T-cell (primary cell): ENCODE results near the gene BCKDHB. TPM values are rescaled to one million over a fixed set of nuclear protein-coding genes. Genes with fewer than 3 reads are reported as not detected.
"Not testable (repeated sequence)": the region's sequence is repeated elsewhere in the genome, so short reads cannot be mapped to it uniquely, and the experiment has no call there.

Experiments
- ATAC-seq, 4 experiments: fragments of 200-7000 bp in 3 of 4; fragments of 150-1000 bp in 1 of 4; cut with Tn5 transposase; replicated peaks in 1 of 4; 1 replicate in 3 of 4; 2 replicates in 1 of 4; pipeline ENCODE4 v1.10.0; 2021; ENCODE audit warnings: moderate library complexity in 3 of 4, mild to moderate bottlenecking in 2 of 4, moderate number of reproducible peaks in 1 of 4
- CTCF ChIA-PET, 2 donors: fragments of 300-600 bp; sonication (Branson Sonifier 250); formaldehyde crosslinking; loops; one replicate each; lab custom pipeline; 2022; ENCODE audit warnings: antibody characterized with exemption in 2 of 2; lab: Charles Lee
- POLR2A ChIA-PET, 2 donors: fragments of 300-600 bp; sonication (Branson Sonifier 250); formaldehyde crosslinking; loops; one replicate each; lab custom pipeline; 2022; ENCODE audit warnings: antibody characterized with exemption in 2 of 2; lab: Charles Lee
- DNase-seq, 35 experiments: peaks; one replicate each; pipeline versions ENCODE4 v3.0.0 to v3.0.0-alpha.2; 2013 to 2023
- H3K27ac ChIP-seq: one replicate; pipeline ENCODE4 v1.5.1; 2013; ENCODE audit warnings: low read length
- H3K27me3 ChIP-seq, 2 experiments: replicated peaks in 1 of 2; 1 replicate in 1 of 2; 2 replicates in 1 of 2; pipeline versions ENCODE4 v1.6.1 to v1.7.0; 2013; ENCODE audit warnings: low read length in 1 of 2, mixed read lengths in 1 of 2; ENCODE audit not compliant: control insufficient read depth in 2 of 2, insufficient read depth in 2 of 2; ENCODE audit errors: extremely low read depth in 1 of 2
- H3K36me3 ChIP-seq, 2 donors: 1 replicate in 1 of 2; 2 replicates in 1 of 2; pipeline versions ENCODE4 v1.6.1 to v1.7.0; 2013; ENCODE audit warnings: low read length in 1 of 2; ENCODE audit not compliant: control insufficient read depth in 2 of 2, insufficient read depth in 1 of 2; ENCODE audit errors: extremely low read depth in 1 of 2
- H3K4me1 ChIP-seq, 2 experiments: 1 replicate in 1 of 2; 2 replicates in 1 of 2; pipeline versions ENCODE4 v1.6.1 to v1.7.0; 2013; ENCODE audit warnings: low read length in 2 of 2, mixed read lengths in 1 of 2; ENCODE audit not compliant: insufficient read depth in 2 of 2, control insufficient read depth in 1 of 2; ENCODE audit errors: extremely low read depth in 1 of 2
- H3K4me3 ChIP-seq, 2 donors: 1 replicate in 1 of 2; 2 replicates in 1 of 2; pipeline versions ENCODE4 v1.5.1 to v1.7.0; 2013; ENCODE audit warnings: mild to moderate bottlenecking in 2 of 2, low read length in 1 of 2, moderate library complexity in 1 of 2; ENCODE audit not compliant: control insufficient read depth in 1 of 2; ENCODE audit errors: extremely low read depth in 1 of 2
- H3K9me3 ChIP-seq: 2 replicates; pipeline ENCODE4 v1.7.0; 2013
- H3K27ac Mint-ChIP-seq, 2 donors: one replicate each; pipeline ENCODE4 v1.8.0; 2020 to 2021; ENCODE audit warnings: mild to moderate bottlenecking in 2 of 2, mixed read lengths in 2 of 2
- H3K27me3 Mint-ChIP-seq, 2 donors: one replicate each; pipeline ENCODE4 v1.8.0; 2021 to 2022; ENCODE audit warnings: mixed read lengths in 2 of 2
- H3K36me3 Mint-ChIP-seq: one replicate; pipeline ENCODE4 v1.8.0; 2021; ENCODE audit warnings: mixed read lengths
- H3K4me1 Mint-ChIP-seq, 3 donors: one replicate each; pipeline ENCODE4 v1.8.0; 2020 to 2022; ENCODE audit warnings: mixed read lengths in 3 of 3, mild to moderate bottlenecking in 1 of 3
- H3K4me3 Mint-ChIP-seq, 3 donors: one replicate each; pipeline ENCODE4 v1.8.0; 2020 to 2022; ENCODE audit warnings: mild to moderate bottlenecking in 3 of 3, mixed read lengths in 3 of 3, moderate library complexity in 3 of 3
- H3K9me3 Mint-ChIP-seq, 3 donors: one replicate each; pipeline ENCODE4 v1.8.0; 2020 to 2022; ENCODE audit warnings: mixed read lengths in 3 of 3
- WGBS: methylation state at CpG from one replicate; pipeline ENCODE4 v1.1.5; 2013; ENCODE audit warnings: missing lambda C conversion rate; ENCODE audit not compliant: insufficient coverage; 5-methylcytosine and 5-hydroxymethylcytosine counted together
- total RNA-seq, 35 experiments: library from RNA in 6 of 35; stranded (reverse) in 6 of 35; fragments of 120-200 nt in 1 of 35; gene quantifications; one replicate each; pipeline versions ENCODE4 v1.2.1 to v1.2.4 and lab custom pipeline; 2013 to 2026

Gene BCKDHB
- total RNA-seq, 5 donors from 2014 or later (not counting 1 experiment from before 2014, with no cell fraction given), result 14.1 to 18.7 (median 15.2) TPM

- H3K4me1 Mint-ChIP-seq, result peaks cover 9 to 21% (median 11%) of the 10 kb centered on the region in 3 donors
- H3K27me3 Mint-ChIP-seq, H3K27ac ChIP-seq, H3K4me3 Mint-ChIP-seq, H3K27me3 ChIP-seq, H3K27ac Mint-ChIP-seq, H3K36me3 ChIP-seq, H3K4me1 ChIP-seq, POLR2A ChIA-PET, ATAC-seq, H3K9me3 ChIP-seq, DNase-seq, H3K4me3 ChIP-seq, CTCF ChIA-PET: not testable (repeated sequence)
- H3K9me3 Mint-ChIP-seq, result peaks cover 5 to 10% (median 5%) of the 10 kb centered on the region in 3 donors
- WGBS, result no CpG with 5 or more reads among the region's 3 CpGs
- peaks cover 42% of the 10 kb centered on the region for H3K36me3 Mint-ChIP-seq
These were observed 16.1 kb downstream of the BCKDHB start for GRCh38 chr6:80122576-80122975.

- 100% methylated on average over 1 of the region's 5 CpGs for WGBS
- Histone ChIP-seq H3K9me3 (no peaks in the 10 kb centered on the region), H3K36me3 (peaks cover 0 to 8% of the 10 kb centered on the region in 2 donors), H3K4me3 (no peak overlapping the region), H3K27me3 (no peaks in the 10 kb centered on the region), H3K4me1 (no peaks in the 10 kb centered on the region), H3K27ac (no peak overlapping the region)
- ATAC-seq (no peak), DNase-seq (no peak)
- H3K4me1 Mint-ChIP-seq, result peaks cover 9 to 21% (median 11%) of the 10 kb centered on the region in 3 donors
- no peaks in the 10 kb centered on the region for H3K9me3 Mint-ChIP-seq
- no peak overlapping the region for H3K27ac Mint-ChIP-seq
- no peak overlapping the region for H3K4me3 Mint-ChIP-seq
- H3K27me3 Mint-ChIP-seq, result no peaks in the 10 kb centered on the region
- POLR2A ChIA-PET, result no interaction called here
- CTCF ChIA-PET, result no interaction called here
- H3K36me3 Mint-ChIP-seq, result peaks cover 40% of the 10 kb centered on the region
These were observed 20.3 kb downstream of the BCKDHB start for GRCh38 chr6:80126657-80127345.

GRCh38 chr6:80129485-80129884 is 23.0 kb downstream of the BCKDHB start:
- CTCF ChIA-PET, result no interaction called here
- no peak for ATAC-seq
- H3K36me3 ChIP-seq, result peaks cover 0 to 12% of the 10 kb centered on the region in 2 donors

DNA sequence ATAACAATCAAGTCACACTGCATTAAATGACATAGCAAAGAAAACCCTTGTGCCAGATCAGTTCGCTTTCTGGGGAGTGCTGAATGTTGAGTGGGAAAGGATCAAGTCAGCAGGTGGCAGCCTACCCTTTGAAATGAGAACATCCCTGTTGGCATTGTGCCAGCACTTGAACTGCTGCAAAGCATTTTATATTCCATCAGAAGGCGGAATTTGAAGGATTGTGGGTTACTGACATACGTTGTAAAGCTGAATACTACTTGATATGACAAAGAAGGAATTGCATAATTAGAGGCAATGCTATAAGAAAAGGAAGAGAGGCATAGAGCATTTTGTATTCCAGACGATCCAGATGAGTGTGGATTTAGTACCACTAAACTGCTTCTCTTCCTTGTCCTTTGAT is 26.5 kb downstream of the BCKDHB start:
- ChIA-PET CTCF (interaction anchor here in 1 of 2 donors (0.6 to 1.5 kb wide), 2 partner anchors 1027 to 1620 kb away, joined by 4 read pairs; no protein-coding TSS in a partner anchor), POLR2A (no interaction called here)
- Histone ChIP-seq H3K27ac (no peak overlapping the region), H3K4me3 (no peak overlapping the region), H3K4me1 (no peaks in the 10 kb centered on the region), H3K36me3 (peaks cover 0 to 12% of the 10 kb centered on the region in 2 donors), H3K27me3 (no peaks in the 10 kb centered on the region), H3K9me3 (no peaks in the 10 kb centered on the region)
- 80% methylated on average over 1 of the region's 4 CpGs for WGBS
- H3K36me3 Mint-ChIP-seq, result peaks cover 52% of the 10 kb centered on the region
- ATAC-seq (no peak), DNase-seq (peak in 21 of 35 experiments; percentile 1 to 50 (median 12))
- H3K4me3 Mint-ChIP-seq, result no peak overlapping the region
- no peaks in the 10 kb centered on the region for H3K4me1 Mint-ChIP-seq
- no peaks in the 10 kb centered on the region for H3K27me3 Mint-ChIP-seq
- no peak overlapping the region for H3K27ac Mint-ChIP-seq
- H3K9me3 Mint-ChIP-seq, result no peaks in the 10 kb centered on the region

More at GRCh38 chr6:80129485-80129884, 23.0 kb downstream of the BCKDHB start:
- H3K4me1 ChIP-seq, result no peaks in the 10 kb centered on the region
- Mint-ChIP-seq H3K27ac (no peak overlapping the region), H3K4me1 (peaks cover 0 to 9% (median 1%) of the 10 kb centered on the region in 3 donors), H3K9me3 (no peaks in the 10 kb centered on the region), H3K4me3 (no peak overlapping the region), H3K27me3 (no peaks in the 10 kb centered on the region), H3K36me3 (peaks cover 41% of the 10 kb centered on the region)
- H3K27me3 ChIP-seq, result no peaks in the 10 kb centered on the region
- H3K9me3 ChIP-seq, result no peaks in the 10 kb centered on the region
- 75% methylated on average over 1 of the region's 3 CpGs for whole genome bisulfite sequencing
- POLR2A ChIA-PET, result no interaction called here
- DNase-seq, result no peak
- no peak overlapping the region for H3K27ac ChIP-seq
- H3K4me3 ChIP-seq, result no peak overlapping the region

GRCh38 chr6:80134065-80134464 is 27.6 kb downstream of the BCKDHB start:
- H3K27me3 ChIP-seq, result no peaks in the 10 kb centered on the region
- peaks cover 52% of the 10 kb centered on the region for H3K36me3 Mint-ChIP-seq
- H3K4me3 Mint-ChIP-seq, result no peak overlapping the region
- H3K27ac Mint-ChIP-seq, result no peak overlapping the region
- no peaks in the 10 kb centered on the region for H3K4me1 Mint-ChIP-seq
- H3K27me3 Mint-ChIP-seq, result no peaks in the 10 kb centered on the region
- H3K9me3 ChIP-seq, result no peaks in the 10 kb centered on the region
- no CpG with 5 or more reads among the region's 1 CpG for WGBS
- no peaks in the 10 kb centered on the region for H3K9me3 Mint-ChIP-seq
- no peaks in the 10 kb centered on the region for H3K4me1 ChIP-seq
- H3K4me3 ChIP-seq, result no peak overlapping the region
- H3K36me3 ChIP-seq, result peaks cover 0 to 7% of the 10 kb centered on the region in 2 donors
- H3K27ac ChIP-seq, result no peak overlapping the region
- ChIA-PET POLR2A (no interaction called here), CTCF (interaction anchor here in 1 of 2 donors (0.7 kb wide), 1 partner anchor 9 kb away, joined by 3 read pairs; no protein-coding TSS in a partner anchor)
- ATAC-seq (no peak), DNase-seq (no peak)

DNA sequence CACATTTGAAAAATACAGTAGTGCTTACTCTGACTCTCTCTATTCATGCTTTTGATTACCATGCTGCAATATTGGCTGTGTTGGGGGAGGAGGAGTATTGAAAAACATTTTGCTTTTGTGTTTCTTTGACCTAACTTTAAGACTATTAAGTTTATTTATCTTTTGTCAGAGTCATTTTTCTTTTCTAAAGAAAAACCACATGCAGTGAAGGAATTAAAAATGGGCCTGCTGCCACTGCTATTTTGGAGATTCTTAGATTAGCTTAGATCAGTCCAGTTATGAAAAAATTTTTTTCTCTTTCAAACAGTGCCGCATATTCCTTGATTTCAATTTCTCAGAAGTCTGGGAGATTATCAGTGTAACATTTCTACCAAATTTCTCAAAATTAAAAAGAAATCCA is 36.1 kb downstream of the BCKDHB start:
- H3K4me1 ChIP-seq, result no peaks in the 10 kb centered on the region
- DNase-seq, result no peak
- no peaks in the 10 kb centered on the region for H3K9me3 ChIP-seq
- POLR2A ChIA-PET, result no interaction called here
- no peaks in the 10 kb centered on the region for H3K27me3 Mint-ChIP-seq
- no peak overlapping the region for H3K27ac ChIP-seq
- no peak overlapping the region for H3K4me3 ChIP-seq
- H3K9me3 Mint-ChIP-seq, result no peaks in the 10 kb centered on the region
- H3K4me1 Mint-ChIP-seq, result no peaks in the 10 kb centered on the region
- H3K36me3 ChIP-seq, result peaks cover 0 to 9% of the 10 kb centered on the region in 2 donors
- no CpG with 5 or more reads among the region's 1 CpG for WGBS
- no peaks in the 10 kb centered on the region for H3K27me3 ChIP-seq
- H3K36me3 Mint-ChIP-seq, result peaks cover 58% of the 10 kb centered on the region
- no peak for ATAC-seq
- no peak overlapping the region for H3K4me3 Mint-ChIP-seq
- H3K27ac Mint-ChIP-seq, result no peak overlapping the region
- CTCF ChIA-PET, result interaction anchor here in 1 of 2 donors (1.0 kb wide), 1 partner anchor 8 kb away, joined by 3 read pairs; no protein-coding TSS in a partner anchor
